ENCODE data around the gene SLC4A9.

SLC4A9 gene, protein sequence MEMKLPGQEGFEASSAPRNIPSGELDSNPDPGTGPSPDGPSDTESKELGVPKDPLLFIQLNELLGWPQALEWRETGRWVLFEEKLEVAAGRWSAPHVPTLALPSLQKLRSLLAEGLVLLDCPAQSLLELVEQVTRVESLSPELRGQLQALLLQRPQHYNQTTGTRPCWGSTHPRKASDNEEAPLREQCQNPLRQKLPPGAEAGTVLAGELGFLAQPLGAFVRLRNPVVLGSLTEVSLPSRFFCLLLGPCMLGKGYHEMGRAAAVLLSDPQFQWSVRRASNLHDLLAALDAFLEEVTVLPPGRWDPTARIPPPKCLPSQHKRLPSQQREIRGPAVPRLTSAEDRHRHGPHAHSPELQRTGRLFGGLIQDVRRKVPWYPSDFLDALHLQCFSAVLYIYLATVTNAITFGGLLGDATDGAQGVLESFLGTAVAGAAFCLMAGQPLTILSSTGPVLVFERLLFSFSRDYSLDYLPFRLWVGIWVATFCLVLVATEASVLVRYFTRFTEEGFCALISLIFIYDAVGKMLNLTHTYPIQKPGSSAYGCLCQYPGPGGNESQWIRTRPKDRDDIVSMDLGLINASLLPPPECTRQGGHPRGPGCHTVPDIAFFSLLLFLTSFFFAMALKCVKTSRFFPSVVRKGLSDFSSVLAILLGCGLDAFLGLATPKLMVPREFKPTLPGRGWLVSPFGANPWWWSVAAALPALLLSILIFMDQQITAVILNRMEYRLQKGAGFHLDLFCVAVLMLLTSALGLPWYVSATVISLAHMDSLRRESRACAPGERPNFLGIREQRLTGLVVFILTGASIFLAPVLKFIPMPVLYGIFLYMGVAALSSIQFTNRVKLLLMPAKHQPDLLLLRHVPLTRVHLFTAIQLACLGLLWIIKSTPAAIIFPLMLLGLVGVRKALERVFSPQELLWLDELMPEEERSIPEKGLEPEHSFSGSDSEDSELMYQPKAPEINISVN

GRCh38 chr5:140360101-140360500 is at the start of gene SLC4A9:
SLC4A9 (plus strand) TSS chr5:140360194; CDS start chr5:140360237, 43 bp downstream.
- no peak for DNase-seq

- no peak for DNase-seq
These were observed 49.6 kb upstream of the SLC4A9 start for GRCh38 chr5:140310434-140310833.

DNA sequence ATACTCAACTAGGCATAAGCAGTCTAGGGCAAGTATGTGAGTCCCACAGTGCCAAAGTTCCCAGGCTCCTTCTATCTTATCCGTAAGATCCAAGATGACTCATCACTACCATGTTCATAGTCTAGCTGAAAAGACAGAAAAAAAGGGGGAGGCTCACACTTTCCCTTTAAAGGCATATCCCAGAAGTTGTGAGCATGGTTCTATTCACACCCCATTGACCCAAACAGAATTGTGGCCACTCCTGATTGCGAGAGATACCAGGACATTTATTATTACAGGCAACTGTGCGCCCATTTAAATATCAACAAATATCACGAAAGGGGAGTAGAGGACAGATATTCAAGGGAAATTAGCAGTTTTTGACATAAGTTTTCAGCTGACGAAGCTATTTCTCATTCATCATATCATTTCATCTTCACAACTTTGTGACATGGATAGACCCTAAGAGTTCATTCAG is 49.0 kb upstream of the SLC4A9 start:
- DNase-seq: no peak

- DNase-seq: peak; percentile 37
These were observed 47.8 kb upstream of the SLC4A9 start for GRCh38 chr5:140312067-140312790.

- no peak for DNase-seq
These were observed 47.2 kb upstream of the SLC4A9 start for GRCh38 chr5:140312791-140313189.

DNA sequence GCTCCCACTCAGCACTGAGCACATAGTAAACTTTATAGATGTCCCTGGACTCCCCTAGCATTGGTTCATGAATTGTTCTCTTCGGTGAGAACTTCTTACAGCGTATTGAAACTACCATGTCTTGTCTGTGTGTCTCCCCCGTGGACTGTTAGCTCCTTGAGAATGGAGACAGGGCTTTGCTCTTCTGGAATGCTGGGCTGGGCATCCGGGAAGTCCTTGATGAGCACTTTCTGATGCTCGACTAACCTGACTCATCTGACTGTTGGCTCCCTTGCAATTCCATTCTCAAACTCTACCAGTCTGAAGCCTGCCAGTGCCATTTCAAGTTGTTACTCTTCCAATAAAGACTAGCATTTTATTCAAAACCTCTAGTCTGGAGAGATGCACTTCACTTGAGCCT is 42.1 kb upstream of the SLC4A9 start:
- DNase-seq: no peak

GRCh38 chr5:140318792-140319191 is 41.2 kb upstream of the SLC4A9 start:
- DNase-seq: no peak

DNA sequence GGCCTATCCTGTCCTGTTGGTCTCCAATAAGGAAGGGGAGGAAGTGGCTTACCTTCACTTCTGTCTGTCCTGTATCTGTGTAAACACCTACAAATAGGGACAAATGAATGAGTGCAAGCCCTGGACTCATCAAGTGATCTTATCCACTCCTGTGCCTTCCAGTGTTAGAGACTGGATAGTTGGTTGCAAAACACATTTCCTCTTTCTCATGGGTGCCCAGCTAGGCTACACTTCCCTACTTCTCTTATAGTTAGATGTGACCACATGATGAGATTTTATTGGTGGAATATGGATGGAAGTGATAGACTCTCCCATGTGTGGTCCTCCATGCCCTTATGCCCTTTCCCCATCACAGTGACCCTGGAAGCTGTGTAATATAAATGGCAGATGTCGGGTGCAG is 40.2 kb upstream of the SLC4A9 start:
- DNase-seq: no peak

GRCh38 chr5:140321796-140322195 is 38.2 kb upstream of the SLC4A9 start:
- no peak for DNase-seq

DNA sequence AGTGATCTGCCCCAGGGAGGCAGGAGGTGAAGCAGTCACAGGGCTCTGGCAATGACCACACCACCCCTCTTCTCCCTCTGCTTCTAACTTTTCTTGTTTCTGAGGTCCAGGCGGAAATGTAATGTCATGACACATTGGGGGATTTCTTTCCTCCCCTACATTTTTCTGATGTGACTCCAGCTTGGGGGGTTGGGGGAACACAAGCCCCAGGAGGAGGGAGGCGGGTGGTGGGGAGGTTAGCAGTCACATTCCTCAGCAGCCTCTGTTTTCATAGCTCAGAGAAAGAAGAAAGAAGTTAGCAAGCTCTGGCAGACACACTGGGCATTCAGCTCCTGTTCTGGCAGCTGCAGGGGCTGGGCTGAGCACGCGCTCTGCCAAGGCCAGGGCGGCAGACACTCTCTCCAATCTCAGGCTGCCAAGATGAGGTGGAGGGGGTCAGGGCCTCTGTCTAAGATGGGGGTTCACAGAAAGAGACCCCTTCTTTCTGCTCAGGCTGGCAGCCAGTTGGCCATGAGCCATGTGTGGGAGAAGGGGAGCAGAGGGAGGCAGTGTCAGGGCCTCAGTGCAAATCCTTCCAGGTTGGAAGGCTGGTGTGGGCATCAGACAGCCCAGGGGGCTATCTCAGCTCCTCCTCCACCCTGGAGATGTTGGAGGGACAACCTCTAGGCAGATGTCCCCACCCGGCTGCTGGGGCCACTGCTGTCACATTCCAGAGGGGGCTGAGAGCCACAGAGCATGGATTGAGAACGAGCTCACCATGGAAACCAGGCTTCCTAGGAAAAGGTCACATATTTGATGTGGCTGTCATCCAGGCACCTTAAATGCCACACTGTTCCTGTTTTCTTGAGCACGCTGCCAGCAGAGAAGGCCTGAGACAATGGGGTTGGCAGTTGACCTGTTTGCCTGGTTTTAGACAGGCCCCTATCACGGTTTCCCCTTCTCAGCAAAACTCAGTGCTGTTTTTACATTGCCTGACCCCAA is 37.0 kb upstream of the SLC4A9 start:
- DNase-seq: peak; percentile 84

- no peak for DNase-seq
These were observed 35.9 kb upstream of the SLC4A9 start for GRCh38 chr5:140324041-140324600.

- DNase-seq: no peak
These were observed 35.3 kb upstream of the SLC4A9 start for GRCh38 chr5:140324617-140325241.

- DNase-seq: no peak
These were observed 34.5 kb upstream of the SLC4A9 start for GRCh38 chr5:140325486-140325885.

- no peak for DNase-seq
These were observed 32.4 kb upstream of the SLC4A9 start for GRCh38 chr5:140327589-140327988.

DNA sequence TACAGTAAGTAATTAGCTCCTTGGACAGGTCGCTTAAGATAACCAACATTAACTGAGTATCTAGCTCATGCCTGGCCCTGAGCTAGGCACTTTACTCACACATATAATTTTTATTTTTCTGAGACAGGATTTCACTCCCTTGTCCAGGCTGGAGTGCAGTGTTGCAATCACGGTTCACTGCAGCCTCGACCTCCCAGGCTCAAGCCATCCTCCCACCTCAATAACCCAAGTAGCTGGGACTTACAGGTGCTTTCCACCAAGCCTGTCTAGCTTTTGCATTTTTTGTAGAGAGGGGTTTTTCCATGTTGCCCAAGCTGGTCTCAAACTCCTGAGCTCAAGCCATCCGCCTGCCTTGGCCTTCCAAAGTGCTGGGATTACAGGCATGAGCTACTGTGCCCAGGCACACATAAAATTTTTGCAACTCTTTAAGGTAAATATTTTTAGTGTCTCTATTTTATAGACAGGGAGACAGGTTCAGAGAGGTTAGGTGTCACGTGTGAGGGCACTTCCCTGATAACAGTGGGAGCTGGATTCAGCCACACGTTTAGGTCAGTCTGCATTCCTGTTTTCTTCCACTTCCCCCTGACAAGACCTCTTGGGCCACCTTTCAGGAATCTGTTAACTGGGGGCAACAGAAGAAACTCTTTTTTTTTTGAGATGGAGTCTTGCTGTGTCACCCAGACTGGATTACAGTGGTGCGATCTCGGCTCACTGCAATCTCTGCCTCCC is 31.8 kb upstream of the SLC4A9 start:
- DNase-seq: no peak

- no peak for DNase-seq
These were observed 30.1 kb upstream of the SLC4A9 start for GRCh38 chr5:140329739-140330481.

DNA sequence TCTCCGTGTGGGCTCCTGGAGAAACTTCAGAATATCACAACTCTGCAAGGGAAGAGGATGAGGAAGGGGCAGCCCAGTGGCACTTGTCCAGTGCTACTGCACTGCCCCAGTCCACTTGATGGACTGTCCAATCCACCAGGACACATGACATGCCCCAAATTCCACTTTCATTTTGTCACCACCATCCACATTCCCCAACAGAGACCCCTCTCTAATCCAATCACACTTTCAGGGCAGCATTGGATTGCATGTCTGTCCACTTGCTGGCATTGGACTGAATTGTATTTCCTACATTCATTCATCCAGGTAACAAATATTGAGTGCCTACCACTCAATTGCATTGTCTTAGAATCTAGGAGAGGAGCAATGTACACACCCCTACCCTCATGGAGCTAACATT is 28.4 kb upstream of the SLC4A9 start:
- DNase-seq: no peak

DNA sequence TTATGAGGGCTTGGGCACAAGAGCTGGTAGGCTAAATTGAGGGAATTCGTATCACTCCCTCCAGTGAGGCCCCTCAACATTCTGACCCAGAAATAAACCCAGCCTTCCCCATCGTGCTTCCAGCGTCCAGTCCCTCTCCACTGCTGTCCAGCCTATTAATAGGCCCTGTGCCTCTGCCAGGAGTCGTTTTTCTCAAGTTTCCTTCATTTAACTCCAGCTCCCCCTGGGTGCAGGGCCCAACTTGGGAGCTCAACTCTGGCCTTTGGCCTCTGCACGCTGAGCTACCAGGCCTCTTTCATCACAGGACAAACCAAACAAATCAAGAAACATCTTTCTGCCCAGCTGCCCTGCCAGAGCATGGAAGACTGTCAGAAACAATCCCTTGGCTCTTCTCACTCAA is 23.6 kb upstream of the SLC4A9 start:
- no peak for DNase-seq

- DNase-seq: no peak
These were observed 22.1 kb upstream of the SLC4A9 start for GRCh38 chr5:140337880-140338279.
